Right renal cortex interstitium (tissue), 3 donors: ENCODE data around the gene SMAD1. TPM values are rescaled to one million over a fixed set of nuclear protein-coding genes. Genes with fewer than 3 reads are reported as not detected.
A peak's percentile ranks its signal among the peaks of the same experiment; 100 is the strongest.
"Not testable (repeated sequence)": the region's sequence is repeated elsewhere in the genome, so short reads cannot be mapped to it uniquely, and the experiment has no call there.

ENCODE experiments used
- DNase-seq, 3 donors: peaks; one replicate each; pipeline ENCODE4 v3.0.0-alpha.2; 2013; ENCODE audit warnings: low read depth in 3 of 3, low spot score in 2 of 3
- polyA plus RNA-seq, 3 donors: library from polyadenylated mRNA; unstranded; fragments of 120-200 nt; gene quantifications; one replicate each; pipeline ENCODE4 v1.2.1, GENCODE V29; 2013; ENCODE audit not compliant: insufficient read length in 3 of 3

Gene SMAD1
- polyA plus RNA-seq, 3 donors, result 65.3 to 68.1 (median 65.5) TPM

DNA sequence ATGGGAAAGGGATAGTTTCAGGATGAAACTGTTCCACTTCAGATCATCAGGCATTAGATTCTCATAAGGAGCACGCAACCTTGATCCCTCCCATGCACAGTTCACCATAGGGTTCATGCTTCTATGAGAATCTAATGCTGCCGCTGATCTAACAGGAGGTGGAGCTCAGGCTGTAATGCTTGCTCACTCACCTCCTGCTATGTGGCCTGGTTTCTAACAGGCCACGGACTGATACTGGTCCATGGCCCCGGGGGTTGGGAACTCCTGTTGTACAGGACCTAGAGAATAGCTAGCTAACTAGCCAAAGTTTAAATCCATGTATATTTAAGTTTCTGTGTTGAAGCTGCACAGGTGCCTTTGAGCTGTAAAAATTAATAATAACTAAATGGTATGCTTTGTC is 71.7 kb downstream of the SMAD1 start:
- no peak for DNase-seq

- DNase-seq, result no peak
Observed at GRCh38 chr4:145554691-145555090, 73.0 kb downstream of the SMAD1 start.

DNA sequence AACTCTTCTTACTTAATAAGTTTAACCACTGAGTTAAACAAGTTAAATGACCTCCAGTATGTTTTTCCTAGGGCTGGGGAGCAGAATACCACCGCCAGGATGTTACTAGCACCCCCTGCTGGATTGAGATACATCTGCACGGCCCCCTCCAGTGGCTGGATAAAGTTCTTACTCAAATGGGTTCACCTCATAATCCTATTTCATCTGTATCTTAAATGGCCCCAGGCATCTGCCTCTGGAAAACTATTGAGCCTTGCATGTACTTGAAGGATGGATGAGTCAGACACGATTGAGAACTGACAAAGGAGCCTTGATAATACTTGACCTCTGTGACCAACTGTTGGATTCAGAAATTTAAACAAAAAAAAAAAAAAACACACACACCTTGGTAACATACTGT is 76.1 kb downstream of the SMAD1 start:
- peak in 1 of 3 donors; percentile 36 for DNase-seq

DNA sequence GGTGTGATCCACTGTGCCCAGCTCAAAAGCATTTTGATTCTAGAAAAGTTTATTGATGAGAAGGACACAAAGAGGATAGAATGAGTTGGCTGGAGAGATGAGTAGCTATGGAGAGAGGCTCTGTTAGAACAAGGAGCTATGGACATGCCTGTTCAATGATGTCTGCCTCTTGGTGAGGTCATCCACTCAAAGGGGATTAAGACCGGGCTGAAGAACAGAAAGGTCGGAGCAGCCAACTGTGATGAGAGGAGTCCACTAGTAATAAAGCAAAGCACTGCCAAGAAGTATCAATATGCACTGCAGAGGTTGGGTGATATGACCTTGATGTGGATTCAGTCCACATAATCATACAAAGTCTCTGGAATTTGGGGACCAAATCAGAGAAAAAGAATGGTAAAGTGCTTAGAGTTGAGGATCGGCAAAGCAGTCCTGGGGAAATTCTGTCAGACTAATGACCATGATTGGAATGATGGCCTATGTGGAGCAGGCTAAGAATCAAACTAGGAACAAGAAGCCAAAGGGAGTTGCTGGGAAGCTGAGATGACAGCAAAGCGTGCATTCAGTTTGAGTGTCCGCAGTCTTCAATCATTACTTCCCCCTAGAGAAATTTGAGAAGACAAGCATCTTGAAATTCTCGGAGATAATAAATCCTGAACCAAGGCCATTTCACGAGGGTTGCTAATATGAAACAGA is 81.8 kb downstream of the SMAD1 start:
- no peak for DNase-seq

- DNase-seq, result no peak
Observed at GRCh38 chr4:145564540-145564939, 82.9 kb downstream of the SMAD1 start.

DNA sequence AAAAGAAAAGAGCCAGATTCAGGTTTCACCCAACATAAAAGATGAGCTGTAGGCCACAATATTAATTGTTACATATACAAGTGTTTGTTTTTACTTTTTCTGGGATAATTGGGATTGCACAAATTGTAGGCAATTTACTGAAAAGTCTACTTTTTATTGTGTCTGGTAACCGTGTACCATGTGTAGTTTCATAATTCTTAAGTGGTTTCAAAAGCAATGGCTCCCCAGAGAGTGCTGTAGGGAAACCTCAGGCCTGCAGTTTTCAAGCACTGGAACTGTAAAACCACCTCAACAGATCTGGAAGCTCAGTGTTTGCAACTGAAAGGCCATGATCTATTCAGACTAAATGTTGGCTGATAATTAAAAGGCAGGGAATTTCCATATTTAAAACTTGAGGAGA is 83.7 kb downstream of the SMAD1 start:
- DNase-seq, result no peak

DNA sequence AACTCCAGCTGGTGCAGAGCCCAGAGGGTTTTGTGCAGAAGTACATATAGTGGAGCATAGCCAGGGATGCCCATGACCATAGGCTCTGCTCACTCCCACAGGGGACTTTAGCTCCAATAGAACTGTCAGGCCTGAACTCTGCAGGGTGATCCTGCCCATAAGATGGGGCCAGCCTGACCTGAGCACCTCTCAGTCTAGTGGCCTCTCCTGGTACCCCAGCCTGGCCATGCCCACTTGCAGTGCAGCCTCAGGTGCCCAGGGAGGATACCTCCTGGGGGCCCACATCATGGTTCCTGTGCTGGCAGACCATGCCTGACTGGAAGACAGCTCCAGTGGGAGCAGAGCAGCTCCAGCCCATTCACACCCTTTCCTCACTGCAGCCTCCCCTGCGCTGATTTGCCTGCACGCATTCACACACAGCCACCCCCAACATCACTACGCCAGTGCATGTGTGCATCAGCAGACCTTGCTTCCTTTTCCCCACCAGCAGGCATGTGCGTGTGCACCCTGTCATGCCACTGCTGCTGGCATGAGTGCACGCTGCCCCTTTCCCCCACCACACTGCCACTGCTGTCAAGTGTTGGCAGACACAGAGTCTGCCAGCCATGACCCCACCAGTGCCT is 84.5 kb downstream of the SMAD1 start:
- DNase-seq, result no peak

GRCh38 chr4:145566768-145567167 is 85.1 kb downstream of the SMAD1 start:
- DNase-seq, result no peak

GRCh38 chr4:145567516-145567915 is 85.9 kb downstream of the SMAD1 start:
- DNase-seq, result no peak

GRCh38 chr4:145574546-145574945 is 92.9 kb downstream of the SMAD1 start:
- not testable (repeated sequence) for DNase-seq

GRCh38 chr4:145580906-145581305 is 99.3 kb downstream of the SMAD1 start:
- DNase-seq, result no peak

DNA sequence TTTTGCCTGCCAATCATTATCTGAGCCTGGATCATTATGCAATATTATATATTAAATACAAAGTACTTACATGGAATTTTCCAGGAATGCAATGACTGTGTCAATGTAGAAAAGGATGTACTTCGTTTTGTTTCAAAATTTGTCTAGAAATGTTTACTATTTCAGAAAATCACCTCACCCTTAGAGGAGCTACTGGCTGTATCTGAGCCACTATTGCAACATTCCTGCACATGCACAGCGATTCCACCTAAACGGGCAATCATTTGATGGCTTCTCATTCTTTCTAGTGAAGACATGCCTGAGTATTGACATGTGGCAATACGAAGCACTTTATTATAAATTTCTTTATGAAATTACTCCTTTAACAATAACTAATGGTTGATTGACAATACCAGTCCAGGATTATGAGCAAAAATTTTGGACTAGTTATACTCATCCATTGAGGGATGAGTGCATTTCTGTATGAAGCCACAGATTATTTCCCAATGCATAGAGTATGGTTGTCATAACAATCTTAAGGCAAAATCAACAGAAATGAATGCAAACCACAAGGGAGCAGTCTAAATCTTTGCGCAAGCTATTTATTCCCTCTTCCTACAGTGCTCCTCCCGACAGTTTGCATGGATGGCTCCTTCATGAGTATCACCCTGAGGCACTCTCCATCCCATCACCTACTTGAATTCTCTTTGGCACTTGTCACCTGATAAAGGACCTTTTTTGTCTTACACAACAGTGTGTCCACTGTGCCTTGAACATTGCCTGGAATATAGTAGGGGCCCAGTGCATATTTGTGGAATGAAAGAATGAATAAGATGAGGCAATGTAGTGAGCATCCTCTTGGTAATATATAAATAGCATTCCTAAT is 101.8 kb downstream of the SMAD1 start:
- DNase-seq, result no peak

DNA sequence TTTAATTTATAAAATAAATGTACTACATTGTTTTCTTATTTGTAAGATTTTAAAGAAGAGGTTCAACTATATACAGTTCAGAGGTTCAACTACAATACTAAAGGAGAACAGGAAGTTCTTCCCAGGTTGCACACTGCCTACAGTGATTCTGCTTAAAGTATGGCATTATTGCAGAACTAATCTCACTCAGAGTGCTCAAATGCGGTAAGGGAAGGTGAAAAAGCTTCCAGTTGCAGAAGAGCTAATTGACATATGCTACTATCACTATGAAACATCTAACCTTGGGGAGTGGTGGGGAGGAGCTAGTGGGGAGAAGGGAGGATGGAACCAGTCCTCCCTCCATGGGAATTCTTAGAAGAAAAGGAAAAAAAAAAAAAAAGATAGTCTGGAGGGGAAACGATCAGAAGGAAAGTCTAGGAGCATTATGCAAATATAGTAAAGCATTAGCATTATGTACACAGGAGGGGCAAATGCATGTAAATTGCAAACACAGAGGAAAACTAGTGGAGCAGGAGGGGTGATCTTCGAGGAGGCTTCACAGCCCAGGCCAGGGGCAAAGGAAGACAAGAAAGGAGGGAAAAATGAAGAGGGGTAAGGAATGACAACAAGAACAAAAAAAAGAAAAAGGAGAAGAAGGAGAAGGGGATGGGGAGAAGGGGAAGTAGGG is 105.6 kb downstream of the SMAD1 start:
- DNase-seq, result no peak

DNA sequence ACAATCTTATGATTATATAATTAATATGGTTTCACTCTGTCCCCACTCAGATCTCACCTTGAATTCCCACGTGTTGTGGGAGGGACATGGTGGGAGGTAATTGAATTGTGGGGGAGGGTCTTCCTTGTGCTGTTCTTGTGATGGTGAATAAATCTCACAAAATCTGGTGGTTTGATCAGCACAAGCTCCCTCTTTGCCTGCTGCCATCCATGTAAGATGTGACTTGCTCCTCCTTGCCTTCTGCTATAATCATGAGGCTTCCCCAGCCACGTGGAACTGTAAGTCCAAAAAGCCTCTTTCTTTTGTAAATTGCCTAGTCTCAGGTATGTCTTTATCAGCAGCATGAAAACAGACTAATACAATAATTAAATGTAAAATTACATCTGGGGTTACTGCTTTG is 107.7 kb downstream of the SMAD1 start:
- DNase-seq, result not testable (repeated sequence)

DNA sequence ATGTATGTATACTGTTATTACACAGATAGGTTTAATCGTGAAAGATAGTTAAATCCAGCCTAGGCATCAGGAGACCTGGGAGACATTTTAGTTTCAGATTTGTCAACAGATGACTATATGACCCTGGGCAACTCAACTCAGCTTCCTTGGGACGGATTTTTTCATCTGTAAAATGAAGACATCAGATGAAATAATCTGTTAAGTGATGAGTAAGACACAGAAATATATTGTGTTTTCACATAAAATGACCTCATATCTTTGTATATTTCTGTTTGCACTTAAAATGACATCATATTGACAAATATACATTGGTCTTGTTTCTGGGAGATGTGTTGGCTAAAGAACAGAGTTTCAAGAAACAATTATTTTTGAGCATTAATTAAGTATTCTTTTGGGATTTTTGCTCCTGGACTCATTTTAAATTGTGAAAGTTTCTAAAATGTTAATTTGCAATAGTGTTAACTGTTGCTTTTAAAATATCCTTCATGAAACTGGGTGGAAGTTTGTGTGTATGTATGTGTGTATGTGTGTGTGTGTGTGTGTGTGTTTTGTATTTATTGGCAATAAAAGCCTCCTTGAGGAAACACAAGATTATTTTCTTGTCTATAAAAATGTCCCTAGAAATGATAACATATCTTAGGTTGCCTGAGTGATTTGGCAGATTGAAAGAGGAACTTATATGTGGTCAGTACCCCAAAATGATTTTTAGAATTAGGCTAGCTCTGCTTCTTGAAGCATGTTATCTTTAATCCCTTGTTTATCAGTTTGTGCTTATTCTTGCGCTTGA is 108.5 kb downstream of the SMAD1 start:
- no peak for DNase-seq

- DNase-seq, result no peak
Observed at GRCh38 chr4:145602129-145602760, 120.6 kb downstream of the SMAD1 start.

DNA sequence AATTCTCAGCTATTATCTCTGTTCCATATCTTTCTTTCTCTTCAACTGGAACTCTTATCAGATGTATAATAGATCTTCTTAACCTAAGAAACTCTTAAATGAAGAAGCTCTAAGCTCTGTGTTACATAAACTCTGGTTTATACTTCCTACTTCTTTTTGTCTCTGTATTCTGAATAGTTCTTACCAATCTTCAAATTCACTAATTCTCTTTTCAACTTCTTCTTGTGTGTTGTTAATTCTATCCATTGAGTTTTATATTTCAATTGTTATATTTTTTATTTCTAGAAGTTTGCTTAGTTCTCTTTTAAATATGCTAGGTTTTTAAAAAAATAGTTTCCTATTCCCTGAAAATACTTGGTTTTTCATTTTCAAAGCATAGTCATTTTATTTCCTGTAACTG is 124.3 kb downstream of the SMAD1 start:
- DNase-seq, result no peak
